NCI-H2196 treated with DMSO at 0.1 percent for 48 hours (cell line): ENCODE results near the gene CA5A.

Source experiments
- DNase-seq: peaks from one replicate; lab custom pipeline; 2025; ENCODE audit not compliant: unreplicated experiment; lab: John Stamatoyannopoulos, UW

CA5A gene

DNA sequence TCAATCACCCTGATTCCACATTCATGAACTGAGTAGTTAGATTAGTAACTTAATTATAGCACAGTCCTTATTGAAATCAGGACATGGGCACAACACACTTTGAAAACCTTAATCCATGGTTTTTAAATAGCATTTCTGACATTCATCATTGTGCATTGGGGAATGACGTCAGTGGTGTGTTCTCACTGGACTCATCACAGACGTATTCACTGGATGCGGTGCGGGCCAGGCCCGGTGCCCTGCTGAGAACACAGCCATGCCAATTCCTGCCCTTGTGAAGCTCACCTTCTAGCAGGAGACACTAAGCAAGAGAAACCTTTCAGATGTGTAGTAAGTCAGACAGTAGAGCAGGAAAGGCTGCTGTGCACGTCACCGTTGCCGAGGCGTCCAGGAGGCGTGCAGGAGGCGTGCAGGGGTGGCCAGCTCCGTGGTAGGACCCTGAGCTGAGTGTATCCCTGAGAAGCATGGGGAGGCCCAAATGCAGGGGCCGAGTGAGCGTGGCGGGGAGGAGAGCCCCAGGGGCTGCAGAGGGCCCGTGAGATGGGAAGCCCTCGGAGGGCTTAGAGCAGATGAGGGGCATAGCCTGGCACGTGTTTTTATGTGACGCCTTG, 27.8 kb upstream of the CA5A start:
- no peak for DNase-seq

DNA sequence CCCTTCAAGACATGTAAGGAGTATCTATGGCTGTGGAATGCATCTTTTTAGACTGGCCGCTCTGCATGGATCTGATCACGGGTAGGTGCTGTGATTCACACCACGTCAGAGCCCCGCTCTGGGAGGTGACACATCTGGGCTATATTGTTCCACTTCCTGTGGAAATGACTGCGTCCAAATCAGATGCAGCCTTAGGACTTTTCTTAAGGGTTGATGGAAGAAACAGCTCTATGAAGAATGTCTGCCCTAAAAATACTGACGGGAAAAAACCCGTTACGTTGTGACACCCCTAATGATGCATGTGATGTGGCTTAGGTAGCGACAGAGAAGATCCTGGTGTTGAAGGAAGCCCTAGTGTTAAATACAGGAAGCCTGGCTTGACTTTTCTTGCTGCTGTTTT, 27.1 kb upstream of the CA5A start:
- no peak for DNase-seq

- DNase-seq = no peak
Measured at GRCh38 chr16:87961623-87962022, 25.3 kb upstream of the CA5A start.

DNA sequence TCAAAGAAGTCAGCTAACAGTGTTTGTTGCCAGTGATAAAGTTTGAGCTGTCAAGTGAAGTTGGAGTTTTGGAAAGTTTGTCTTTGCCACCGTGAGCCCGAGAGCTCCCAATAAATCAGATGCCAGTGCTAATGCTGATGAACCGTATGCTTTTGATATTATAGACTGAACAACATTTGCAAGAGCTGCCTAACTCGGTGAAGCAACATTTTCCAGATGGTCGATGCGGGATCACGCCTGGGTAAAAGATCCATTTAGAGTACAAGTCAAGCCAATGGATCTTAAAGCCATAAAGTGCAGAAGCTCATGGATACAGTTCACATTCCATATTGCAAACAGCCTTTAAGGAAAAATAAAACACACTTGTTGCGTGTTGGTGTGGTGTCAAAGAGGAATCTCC, 24.5 kb upstream of the CA5A start:
- no peak for DNase-seq

- no peak for DNase-seq
Measured at GRCh38 chr16:87960296-87960695, 24.0 kb upstream of the CA5A start.

DNA sequence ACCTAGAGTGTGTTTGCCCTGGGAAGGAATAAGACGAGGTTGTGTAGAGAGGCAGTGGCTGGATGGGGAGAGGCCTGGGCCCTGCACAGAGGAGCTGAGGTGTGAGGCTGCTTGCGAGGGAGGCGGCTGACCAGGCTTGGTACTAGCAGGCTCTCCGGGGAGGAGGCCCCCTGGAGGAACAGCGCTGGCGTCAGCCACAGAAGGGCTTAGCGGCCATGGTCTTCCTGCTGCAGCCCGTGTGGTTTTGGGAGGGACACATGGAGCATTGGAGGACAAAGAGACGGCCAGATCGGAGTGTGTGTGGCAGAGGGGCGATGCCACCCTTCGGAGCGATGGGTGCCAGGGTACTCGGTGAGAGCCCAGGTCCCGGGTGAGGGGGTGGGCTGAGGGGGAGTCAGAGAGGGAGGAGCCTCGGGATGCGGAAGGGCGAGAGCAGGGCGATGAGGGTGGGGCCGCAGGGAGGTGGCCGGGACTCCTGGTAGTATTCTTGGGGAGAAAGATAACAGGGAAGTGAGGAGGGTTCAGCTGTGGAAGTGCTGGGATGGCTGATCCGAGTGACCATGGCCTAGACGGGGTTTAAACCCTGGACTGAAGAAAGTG, 23.2 kb upstream of the CA5A start:
- no peak for DNase-seq

DNA sequence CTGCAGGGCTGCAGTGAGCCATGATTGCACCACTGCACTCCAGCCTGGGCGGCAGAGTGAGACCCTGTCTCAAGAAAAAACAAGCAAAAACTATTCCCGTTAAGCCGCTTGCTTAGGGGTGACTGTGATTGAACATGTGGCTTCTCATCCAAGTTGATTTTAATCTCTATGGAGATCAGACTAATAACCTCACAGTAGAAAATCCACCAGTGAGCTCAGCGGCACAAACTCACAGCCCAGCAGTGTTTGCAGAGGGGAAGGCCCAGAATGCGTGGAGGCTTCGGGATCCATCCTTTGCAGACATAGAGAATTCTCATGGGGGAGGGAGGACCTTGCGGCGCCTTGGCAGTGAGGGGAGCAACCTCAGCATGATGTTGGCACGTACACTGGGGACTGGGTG, 22.3 kb upstream of the CA5A start:
- DNase-seq = no peak

DNA sequence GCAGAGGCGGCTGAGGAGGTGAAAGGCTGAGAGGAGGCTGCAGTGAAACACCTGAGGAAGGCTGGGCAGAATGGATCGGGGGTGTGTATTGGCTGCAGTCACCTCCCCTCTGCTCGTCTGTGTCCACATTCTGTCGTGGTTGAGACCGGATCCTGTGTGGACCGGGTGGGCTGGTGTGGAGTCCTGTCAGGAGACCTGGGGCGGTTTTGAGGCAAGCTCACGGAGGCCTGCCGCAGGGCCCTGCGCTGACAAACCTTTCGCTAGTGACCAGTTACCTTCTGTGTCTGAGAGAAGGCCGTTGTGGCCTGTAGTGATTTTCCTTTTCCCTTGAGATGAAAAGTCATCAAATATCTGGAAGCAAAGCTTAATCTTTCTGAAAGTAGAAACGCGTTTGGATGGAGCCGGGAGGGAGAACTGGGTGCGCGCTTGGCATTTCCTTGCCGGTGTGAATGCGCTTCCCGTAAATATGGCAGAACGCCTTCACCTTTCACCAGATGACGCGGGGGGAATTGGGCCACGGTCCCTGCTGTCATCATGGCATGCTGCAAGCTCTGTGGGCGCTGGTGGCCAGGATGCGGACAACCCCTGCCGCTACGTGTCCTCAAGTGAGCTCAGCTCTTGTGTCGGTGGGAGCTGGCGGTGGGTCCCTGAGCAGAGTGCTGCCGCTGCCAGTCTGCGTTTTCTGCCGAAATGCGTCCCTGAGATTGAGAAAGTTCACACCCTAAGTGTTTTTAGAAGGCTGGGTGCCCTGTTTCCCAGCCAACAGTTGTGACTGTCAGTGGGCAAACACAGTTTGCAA, 21.2 kb upstream of the CA5A start:
- DNase-seq = no peak

DNA sequence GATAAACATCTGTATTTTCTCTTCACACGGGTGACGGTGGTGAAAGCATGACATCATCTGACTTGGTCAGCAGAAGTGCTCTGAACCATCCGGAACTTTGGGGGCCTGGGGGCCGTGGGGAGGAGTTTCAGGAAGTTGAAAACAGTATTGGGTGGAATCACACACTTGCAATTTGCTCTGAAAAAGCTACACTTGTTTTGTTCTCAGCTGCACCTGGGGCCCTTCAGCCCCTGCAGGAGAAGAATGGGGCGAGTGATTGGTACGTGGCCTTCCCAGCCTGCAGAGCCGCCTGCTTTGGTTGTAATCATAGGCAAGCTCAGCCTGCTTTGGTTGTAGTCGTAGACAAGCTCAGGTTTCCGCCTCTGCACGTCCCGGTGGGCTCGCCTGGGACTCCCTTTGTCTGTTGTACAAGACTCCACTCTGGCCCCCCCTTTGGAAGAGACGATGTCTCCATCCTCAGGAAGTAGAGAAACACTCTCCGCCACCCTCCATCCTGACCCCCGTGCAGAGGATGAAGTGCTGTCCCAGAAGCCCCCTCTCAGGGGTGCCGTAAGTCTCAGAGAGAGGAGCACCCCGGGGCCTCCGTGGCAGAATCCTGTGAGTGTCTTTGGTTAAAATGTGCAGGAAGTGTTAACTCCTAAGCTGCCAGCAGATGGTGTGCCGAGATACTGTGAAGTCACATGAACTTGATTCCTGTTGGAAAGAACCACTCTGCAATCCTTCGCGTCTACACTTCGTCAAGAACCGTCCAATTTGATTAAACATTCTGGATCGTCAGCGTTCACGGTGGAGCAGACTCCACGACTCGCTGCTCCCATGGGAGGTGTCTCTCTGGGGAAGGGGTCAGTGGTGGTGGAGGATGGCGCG, 20.3 kb upstream of the CA5A start:
- no peak for DNase-seq

GRCh38 chr16:87956098-87956364, 19.7 kb upstream of the CA5A start:
- no peak for DNase-seq

DNA sequence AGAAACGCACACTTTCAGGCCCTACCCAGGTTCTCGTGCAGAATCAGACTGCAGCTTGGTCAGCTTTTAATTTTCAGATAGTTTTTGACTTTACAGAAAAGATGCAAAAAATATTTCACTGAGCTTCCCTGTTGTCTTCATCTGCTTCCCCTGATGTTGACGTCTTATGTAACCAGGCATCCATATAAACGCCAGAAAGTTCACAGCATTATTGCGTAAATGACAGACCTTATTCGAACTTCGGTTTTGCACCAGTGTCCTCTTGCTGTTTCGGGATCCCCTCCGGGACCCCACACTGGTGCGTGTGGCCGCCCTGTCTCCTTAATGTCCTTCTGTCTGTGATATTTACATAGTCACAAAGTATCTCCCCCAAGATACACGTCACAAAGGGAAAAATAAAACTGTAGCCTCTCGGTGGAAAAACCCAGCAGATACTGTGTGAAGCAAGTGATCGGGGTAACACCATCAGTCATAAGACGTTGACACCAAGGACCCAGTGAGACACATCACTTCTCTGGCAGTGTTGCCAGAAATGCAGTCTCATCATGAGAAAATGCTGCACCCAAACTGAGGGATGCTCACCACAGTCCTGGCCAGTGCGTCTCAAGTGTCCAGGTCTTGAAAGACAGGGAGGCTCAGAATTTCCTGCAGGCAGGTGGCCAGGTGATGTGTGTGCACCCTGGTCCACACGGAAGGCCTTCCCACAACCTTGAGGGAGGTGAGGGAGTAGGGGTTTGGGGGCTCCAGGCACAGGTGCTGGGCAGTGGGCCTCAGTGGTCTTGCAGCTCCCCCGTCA, 19.2 kb upstream of the CA5A start:
- DNase-seq = no peak

DNA sequence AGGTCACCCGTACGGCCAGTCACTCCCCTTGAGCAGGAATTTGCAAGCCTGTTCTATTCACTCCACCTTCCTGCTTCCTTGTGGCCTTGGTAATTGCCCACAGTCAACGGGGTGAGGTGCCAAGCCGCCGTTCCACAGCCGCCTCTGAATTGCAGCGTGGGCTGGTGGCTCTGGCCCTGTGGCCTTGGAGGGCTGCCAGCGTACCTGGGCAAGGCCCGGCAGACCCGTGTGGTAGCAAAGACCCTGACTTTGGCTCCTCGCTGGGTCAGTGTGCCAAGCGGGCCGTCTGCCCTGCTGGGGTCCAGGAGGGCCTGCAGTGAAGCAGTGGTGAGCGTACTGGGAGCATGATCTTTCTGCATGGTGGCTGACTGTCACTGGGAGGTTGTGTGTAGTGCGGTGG, 18.5 kb upstream of the CA5A start:
- no peak for DNase-seq

DNA sequence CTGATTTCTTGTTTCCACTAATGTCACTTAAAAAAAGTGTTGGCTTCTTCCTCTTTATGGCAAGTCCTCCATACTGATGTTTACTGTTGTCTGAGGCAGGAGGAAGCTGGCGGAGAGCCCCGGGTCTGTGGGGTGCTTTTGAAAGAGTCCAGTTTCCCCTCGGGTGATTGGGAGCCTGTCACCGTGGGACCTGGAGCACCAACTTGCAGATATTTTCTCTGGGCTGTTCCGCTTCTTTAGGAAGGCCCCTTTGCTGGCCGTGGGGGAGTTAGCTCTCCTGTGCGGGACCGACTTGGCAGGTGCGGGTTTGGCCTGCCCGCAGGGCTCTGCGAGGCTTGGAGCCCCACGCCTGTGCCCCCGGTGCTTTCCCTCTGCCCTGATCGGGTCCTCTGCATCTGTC, 18.0 kb upstream of the CA5A start:
- DNase-seq = no peak

DNA sequence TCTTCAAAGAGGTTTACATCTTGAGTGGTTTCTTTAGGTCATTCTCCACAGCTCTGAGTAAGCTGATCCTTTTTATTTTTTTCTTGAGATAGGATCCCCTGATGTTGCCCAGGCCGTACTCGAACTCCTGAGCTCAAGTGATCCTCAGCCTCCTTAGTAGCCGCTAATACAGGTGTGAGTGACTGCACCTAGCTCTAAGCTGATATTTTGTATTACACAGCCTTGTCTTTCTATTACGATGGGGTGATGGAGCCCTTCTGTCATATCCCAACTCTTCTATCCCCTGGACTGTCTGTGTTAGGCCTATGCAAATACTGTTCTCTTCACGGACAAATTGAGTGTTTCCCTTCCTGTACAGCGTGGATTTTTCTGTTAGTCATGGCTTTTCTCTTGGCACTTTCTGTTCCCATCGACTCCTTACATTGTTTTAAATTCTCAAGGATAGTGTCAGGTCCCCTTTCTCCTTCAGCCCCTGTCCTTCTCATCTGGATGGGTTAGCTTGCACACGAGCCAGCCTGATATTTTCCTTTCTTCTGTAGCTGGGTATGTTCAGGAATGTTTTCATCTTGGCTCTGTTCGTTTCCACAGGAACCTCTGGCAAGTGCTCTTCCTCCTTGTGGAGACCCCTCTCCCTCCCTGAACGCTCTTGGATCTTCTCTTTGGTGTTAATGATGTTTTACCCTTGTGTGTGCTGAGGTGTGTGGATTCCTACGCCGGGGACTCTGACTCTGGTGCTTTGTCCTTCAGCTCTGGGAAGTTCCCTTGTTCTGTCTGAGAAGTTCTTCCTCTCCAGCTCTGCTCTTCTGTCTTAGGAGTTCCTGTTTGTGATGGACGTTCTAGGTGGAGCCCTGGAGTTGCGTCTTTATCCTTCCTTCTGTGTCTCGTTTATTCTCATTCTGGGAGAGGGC, 17.2 kb upstream of the CA5A start:
- no peak for DNase-seq

- DNase-seq = no peak
Measured at GRCh38 chr16:87952751-87953150, 16.4 kb upstream of the CA5A start.

DNA sequence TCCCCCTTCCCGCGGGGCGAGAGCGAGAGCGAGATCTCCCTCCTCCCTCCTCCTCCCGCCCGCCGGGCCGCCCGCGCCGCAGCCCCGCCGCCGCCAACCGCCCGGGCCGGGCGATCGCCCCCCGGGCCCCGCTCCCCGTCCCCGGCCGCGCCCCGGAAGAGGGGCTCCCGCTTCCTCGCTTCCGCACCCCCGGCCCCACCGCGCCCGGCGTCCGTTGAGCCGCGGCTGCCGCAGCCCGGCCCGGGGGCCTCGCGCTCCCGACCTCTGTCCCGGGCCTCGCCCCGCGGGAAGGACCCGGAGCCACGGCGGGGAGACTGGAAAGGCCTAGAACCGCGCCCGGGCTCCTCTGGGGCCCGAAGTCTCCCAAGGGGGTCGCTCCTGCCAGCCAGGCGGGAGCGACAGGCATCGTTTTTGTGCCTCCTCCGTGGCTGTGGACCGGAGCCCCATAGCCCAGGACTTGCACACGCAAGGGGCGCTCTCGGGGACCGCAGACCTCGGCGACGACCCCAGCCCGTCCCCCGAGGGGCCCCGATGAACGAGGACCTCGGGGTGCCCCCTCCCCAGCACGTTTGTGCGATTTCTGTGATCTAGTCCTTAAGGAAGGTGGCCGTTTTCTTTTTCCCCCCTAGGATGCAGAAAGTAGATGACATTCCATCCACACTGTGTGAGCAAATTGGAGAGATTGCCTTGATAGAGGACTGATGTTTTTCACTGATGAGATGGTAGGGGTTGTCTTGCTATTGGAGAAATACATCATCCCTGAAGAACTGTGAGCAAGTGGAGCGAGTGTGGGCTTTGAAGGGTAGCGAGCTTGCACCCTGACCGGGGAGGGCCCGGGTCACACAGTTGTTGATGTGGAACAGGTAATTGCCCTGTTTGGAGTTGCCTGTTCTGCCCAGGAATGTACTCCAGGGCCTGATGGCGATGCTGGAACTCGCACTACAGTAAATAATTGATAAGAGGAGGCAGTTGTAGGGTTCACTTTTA, 15.5 kb upstream of the CA5A start:
- DNase-seq = no peak

GRCh38 chr16:87950765-87951551, 14.6 kb upstream of the CA5A start, which contains the start of gene BANP:
TSS of gene BANP (plus strand) at chr16:87951434. CDS start at chr16:87975116, 23,682 bp downstream.
- DNase-seq = peak; percentile 73
